ENCODE data around the gene CERK. TPM values are rescaled to one million over a fixed set of nuclear protein-coding genes. Genes with fewer than 3 reads are reported as not detected.
A peak's percentile ranks its signal among the peaks of the same experiment; 100 is the strongest.

Gene CERK
- total RNA-seq, 1 experiment from 2014 or later: 70.0 TPM

DNA sequence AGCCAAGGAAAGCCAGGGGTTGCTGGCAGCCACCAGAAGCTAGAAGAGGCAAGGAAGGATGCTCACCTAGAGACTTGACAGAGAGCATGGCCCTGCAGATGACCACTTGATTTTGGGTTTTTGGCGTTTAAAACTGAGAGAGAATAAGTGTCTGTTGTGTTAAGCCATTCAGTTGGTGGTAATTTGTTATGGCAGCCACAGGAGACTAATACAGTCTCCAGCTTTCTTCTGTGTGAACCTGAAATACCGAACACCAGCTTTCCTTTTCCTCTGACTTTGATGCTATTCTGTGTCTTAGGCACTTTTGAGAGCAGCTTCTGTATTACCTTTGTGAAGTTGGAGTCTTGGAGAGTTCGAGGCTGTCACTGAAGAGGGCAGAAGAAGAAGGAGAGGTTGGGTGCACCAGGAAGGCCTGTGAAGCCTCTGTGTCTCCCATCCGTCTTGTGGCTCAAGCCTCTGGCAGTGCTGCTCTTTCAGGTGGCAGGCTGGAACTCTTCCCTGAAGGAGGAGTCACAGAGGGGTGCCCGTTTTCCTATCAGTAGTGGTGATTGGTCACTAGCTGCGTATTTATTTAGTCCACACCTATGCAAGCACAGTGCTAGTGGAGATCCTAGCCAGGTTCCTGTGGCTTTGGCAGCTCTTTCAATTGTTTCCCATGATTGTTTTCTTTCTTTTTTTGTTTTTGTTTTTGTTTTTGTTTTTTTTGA, 26.9 kb upstream of the CERK start:
- no peak for DNase-seq (ENCODE audit: low read depth)

GRCh38 chr22:46764140-46764680, 26.2 kb upstream of the CERK start:
- DNase-seq (ENCODE audit: low read depth): no peak

GRCh38 chr22:46763051-46763705, 25.1 kb upstream of the CERK start:
- no peak for DNase-seq (ENCODE audit: low read depth)

DNA sequence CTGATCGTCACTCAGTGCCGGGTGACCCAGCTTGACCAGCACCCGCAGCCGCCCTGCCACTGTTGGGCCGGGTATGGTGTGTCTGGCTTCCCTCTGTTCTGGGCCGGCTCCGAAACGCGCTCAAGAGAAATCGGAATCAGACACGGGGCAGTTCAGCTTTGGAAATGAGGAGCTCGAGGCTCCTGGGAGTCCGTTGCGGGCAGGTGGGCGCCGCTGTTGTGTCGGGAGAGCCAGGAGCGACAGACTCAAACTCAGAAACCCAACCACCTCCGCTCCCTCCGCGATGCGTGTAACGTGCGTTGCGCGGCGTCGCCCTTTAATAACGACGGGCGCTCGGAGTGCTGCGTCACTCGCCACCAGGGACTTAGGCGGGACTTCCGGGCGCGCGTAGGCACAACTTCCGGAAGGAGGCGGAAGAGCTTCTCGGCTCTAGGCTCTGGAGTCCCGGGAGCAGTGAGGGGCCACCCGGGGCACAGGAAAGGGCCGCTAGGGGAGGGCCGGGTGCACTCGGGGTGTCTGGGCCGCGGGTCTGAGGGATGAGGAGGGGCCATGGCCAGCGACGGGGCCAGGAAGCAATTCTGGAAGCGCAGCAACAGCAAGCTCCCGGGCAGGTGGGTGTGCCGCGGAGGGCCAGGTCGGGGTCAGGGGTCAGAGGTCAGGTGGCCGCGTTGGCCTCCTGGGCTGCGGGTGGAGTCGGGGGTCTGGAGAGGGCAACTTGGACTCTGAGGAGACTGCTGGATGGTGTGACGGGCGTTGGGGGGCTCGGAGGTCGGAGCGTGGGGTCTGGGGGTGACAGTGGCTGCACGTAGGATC, 24.4 kb upstream of the CERK start, which contains the start of gene TBC1D22A:
Gene TBC1D22A (plus strand): TSS at position 413 of the 813 bp plus-strand sequence. CDS start 137 bp downstream, at position 550.
- peak; percentile 91 for DNase-seq (ENCODE audit: low read depth)

DNA sequence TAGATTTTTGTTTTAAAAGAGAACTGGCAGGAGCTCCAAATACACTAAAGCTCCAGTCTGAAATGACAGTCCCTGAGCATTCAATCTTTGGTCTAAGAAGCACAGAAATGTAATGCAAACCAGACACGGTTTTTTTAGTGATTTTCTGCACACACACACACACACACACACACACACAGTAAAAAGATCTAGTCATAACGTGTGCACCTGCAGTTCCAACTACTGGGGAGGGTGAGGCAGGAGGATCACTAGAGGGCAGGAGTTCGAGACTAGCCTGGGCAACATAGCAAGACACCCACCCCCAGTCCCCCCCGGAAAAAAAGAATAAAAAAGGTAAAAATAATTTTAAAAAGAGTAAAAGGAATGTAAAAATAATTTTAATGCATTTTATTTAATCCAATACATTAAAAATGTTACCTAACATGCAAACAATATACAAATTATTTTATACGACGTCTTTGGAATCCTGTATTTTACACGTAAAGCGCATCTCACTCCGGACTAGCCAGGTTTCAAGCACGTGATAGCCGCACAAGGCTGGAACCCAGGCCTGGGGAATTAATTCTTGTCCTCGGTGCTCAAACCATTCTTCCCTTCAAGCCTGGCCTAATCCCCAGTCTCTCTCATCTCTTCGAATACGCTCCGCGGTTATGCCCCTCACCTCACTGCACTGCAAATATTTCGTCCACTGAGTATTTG, 23.6 kb upstream of the CERK start:
- DNase-seq (ENCODE audit: low read depth): no peak

GRCh38 chr22:46761017-46761416, 23.0 kb upstream of the CERK start:
- DNase-seq (ENCODE audit: low read depth): no peak

GRCh38 chr22:46758867-46759290, 20.8 kb upstream of the CERK start:
- peak; percentile 70 for DNase-seq (ENCODE audit: low read depth)

DNA sequence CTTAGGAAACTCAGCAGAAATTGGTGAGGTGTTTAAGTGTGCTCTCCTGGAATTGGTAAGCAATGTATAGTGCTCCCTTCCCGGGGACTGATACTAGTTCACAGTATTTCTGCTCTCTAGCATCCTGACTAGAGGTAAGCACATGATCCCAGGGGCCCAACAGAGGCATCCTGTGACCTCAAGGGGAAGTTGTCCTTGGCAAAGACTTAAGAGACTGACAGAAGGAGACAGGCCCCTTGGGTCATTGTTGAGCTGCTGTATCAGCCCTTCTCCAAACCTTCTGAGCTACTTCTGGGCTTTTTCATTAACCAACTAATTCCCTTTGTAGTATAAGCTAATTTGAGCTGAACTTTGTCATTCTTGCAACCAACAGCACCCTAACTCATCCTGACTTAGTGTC, 20.1 kb upstream of the CERK start:
- DNase-seq (ENCODE audit: low read depth): no peak

DNA sequence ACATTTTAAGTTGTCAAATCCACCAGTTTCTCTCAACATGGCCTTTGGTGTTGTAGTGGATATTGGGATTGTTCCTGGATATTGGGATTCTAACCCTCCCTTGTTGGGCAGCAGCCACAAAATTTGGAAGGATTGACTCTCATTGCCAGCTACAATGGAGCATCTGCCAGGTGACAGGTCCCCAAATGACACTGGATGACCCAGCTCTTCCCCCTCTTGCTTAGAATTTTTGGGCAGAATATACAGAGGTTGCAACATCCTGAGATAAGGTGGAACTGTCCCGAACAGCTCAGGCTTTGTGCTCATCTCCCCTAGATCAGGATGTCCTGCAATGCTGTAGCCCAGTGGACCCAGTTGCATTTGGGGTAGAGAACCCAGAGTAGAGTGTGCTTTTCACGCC, 19.1 kb upstream of the CERK start:
- no peak for DNase-seq (ENCODE audit: low read depth)

- DNase-seq (ENCODE audit: low read depth): no peak
These were observed 18.0 kb upstream of the CERK start for GRCh38 chr22:46756097-46756496.

GRCh38 chr22:46755525-46755924, 17.5 kb upstream of the CERK start:
- DNase-seq (ENCODE audit: low read depth): no peak

DNA sequence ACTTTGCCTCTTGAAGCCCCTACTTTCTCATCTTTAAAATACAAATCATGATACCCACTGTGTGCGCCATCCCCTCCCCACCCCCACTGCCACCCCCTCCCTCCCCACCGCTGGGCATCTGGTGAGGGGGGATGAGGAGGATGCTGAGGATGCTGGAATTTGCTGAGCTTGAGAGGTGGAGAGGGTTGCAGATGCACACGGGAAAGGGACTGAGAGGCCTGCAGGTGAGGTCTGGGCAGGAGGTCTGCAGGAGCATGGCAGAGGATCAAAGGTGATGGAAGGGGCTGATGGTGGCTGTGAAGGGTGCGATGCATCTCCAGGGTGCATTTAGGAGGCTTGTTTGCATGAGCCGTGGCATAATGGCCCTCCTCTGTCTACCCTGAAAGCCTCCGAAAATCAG, 16.8 kb upstream of the CERK start:
- DNase-seq (ENCODE audit: low read depth): no peak

GRCh38 chr22:46754110-46754799, 16.2 kb upstream of the CERK start:
- peak; percentile 99 for DNase-seq (ENCODE audit: low read depth)

- DNase-seq (ENCODE audit: low read depth): no peak
These were observed 15.7 kb upstream of the CERK start for GRCh38 chr22:46753761-46754109.

DNA sequence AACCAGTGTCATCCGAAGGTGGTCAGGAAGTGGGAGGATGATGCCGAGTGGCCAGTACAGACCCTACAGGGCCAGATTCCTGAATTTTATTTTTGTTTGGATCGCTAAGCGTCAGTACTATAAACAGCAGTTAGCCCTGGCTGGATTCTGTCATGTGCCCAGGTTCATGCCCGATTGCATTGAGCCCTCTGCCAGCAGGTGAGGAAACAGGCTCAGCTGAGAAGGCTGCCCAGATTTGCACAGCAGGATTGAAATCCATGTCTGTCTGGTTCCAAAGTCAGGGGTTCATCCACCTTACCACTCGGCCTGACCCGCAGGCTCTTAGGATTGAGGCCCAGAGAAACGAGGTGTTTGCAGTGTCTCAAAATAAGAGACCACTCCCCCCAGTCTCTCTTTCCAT, 15.3 kb upstream of the CERK start:
- no peak for DNase-seq (ENCODE audit: low read depth)

DNA sequence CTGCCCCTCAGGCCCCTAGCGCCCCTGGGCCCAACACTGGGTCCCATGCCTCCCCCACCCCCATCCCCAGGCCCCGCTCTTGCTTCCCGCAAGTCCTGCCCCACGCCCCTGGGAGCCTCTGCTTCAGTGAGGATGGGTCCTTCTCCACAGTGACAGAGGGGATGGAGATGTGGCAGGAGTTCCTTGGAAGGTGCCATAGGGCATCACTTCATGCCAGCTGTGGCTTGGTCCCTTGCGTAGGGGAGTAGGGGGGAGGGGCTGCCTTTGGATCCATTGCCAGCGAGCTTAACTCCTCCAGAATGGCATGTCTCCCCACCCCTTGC, 14.9 kb upstream of the CERK start:
- no peak for DNase-seq (ENCODE audit: low read depth)

DNA sequence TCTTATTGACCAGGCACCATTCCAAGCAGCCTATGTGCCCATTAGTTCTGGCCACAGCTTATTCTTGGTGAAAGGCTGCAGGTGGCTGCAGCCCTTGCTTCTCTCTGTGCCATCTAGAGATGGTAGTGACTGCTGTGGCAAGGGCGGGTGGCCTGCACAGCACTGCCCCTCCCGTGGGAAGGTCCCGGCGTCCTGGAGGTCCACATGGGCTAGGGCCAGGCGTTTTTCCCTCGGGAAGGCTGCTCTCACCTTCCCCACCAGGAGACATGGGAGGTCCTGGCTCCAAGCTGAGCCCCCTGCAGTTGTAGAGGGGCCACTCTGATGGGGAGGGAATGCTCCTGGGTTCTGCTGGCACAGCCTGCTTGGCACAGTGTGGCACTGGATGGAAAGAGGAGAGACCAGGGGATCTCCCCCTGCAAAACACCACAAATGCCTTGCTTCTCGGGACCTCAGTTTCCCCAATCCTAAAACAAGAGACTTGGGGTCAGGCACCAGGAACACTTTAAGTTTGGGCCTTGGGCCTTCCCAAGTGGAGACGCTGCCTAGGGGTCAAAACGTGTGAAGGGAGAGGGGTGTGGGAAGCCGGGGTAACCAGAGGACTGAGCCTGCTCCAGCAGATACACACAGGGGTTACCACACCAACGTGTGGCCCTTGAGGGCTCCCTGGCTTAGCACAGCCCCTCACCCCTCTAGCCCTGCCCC, 14.4 kb upstream of the CERK start:
- DNase-seq (ENCODE audit: low read depth): no peak

GRCh38 chr22:46750863-46751443, 12.9 kb upstream of the CERK start:
- DNase-seq (ENCODE audit: low read depth): no peak

GRCh38 chr22:46750530-46750800, 12.4 kb upstream of the CERK start:
- no peak for DNase-seq (ENCODE audit: low read depth)

All from LHCN-M2 (cell line).